RPMI8226 (cell line): ENCODE results near the gene NPSR1.

Experiments used
- DNase-seq: peaks from one replicate; pipeline ENCODE4 v3.0.0-alpha.2; 2015

Gene NPSR1

DNA sequence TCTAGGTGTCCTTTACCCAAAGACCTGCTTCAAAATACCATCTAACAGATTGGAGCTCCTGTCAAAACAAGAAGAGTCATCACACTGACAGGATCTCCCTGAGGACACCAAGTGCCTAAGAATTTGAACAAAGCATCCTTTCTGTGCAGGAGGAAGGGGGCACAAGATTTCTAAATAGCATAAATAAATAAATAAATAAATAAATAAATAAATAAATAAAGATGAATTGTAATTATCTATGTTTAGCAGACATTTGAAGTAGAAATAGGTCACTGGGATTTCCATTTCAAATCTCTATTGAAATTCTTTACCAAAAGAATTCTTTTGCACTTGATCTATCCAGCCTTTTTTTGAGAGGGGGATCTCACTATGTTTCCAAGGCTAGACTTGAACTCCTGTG, 65.3 kb downstream of the NPSR1 start:
- DNase-seq = no peak

DNA sequence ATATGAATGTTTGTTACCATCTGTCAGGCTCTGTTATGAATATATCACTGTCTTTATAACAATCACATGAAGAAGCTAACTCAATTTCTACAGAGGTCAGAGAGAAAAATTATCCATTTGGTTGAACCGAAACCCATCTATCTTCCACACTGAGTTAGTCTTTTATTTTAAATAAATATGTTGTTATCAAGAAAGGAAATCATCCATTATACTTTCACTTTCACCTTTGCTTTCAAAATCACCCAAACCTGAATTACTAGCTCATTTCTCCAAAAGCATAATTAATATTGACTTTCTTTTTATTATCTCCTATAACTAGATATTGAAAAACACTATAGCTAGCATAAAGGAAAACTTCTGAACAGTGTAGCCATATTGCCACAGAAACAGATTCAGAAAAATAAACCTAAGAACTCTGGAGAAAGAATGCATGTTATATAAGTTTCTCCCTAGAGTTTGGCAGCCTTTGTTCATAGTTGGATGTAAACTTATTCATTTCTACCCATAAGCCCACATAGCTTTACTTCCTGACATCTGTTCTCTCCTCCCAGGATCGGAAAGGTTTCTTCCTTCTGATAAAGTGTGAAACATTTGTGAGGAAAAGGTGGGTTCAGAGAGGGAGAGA, 66.0 kb downstream of the NPSR1 start:
- DNase-seq = no peak

DNA sequence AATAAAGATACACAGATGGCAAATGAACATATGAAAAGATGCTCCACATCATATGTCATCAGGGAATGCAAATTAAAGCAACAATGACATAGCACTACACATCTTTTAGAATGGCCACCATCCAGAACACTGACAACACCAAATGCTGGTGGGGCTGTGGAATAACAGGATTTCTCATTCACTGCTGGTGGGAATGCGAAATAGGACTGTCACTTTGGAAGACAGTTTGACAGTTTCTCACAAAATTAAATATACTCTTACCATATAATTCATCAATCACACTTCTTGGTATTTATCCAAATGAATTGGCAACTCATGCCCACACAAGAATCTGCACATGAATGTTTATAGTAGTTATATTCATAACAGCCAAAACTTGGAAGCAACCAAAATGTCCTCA, 68.2 kb downstream of the NPSR1 start:
- DNase-seq = no peak

DNA sequence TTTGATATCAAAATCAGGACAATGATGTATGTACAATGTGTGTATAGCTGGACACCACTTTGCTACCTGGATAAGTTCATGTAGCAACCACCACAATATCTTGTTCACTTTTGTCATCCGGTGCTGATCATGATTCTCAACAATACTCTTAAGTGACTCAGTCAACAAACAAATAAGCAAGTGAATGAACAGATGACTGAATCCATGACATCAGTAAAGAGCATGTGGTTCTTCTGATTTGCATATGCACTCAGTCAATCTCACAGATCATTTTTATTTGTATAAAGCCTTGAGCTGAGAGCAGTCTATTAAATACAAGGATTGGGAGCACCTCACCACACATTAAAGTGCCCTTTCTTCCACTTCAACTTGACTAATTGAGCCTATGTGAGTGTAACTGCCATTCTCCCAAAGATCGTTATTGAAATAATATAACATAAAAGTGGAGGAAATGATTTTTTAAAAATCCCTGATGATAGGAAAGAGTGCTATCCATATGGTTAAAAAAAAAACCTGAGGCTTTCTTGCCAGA, 69.5 kb downstream of the NPSR1 start:
- DNase-seq = no peak

DNA sequence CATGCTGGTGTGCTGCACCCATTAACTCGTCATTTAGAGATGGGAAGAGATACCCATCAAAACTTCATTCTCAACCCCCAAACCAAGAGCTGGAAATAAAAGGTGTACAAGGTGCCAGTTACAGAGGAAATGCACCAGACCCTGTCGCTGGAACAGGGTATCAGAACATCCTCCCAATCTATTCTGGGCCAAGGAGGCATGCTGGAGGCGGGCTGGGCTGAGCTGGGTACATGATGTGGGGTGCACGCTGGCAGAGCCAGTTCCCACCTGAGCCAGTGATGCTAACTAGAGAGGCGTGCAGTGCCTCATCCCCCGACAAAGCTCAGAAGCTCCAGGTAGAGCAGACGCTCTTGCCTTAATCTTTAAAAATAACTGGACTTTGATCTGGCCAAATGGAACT, 70.1 kb downstream of the NPSR1 start:
- DNase-seq = no peak

GRCh38 chr7:34734771-34735170, 76.8 kb downstream of the NPSR1 start:
- peak; percentile 64 for DNase-seq

DNA sequence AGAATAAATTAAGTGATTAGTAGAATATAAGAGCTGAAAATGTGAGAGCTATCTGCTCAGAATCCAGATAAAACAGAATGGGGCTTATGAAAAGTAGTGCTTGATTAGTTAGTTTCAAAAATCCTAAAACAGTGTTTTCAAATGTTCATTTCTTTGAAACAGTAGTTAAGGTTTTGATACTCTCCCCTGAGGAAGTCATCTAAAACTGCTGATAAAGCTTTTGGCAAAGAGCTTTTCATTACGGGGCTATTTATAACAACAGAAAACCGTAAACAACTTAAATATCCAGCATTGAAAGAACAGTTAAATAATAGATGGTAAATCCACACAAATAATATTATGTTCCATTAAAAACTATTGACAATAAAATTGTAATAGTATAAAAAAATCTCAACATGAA, 77.5 kb downstream of the NPSR1 start:
- DNase-seq = peak; percentile 78

DNA sequence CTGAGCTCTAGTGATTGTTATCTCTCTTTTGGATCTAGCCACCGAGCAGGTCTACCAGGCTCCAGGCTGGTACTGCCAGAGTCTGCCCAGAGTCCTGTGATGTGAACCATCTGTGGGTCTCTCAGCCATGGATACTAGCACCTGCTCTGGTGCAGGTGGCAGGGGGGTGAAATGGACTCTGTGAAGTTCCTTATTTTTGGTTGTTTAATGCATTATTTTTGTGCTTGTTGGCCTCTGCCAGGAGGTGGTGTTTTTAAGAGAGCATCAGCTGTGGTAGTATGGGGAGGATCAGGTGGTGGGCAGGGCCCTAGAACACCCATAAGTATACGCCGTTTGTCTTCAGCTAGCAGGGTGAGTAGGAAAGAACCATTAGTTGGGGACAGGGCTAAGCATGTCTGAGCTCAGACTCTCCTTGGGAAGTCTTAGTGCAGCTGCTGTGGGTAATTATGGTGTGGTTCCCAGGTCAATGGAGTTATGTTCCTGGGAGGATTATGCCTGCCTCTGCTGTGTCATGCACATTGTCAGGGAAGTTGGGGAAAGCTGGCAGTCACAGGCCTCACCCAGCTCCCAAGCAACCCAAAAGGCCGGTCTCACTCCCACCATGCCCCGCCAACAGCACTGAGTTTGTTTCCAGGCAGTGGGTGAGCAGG, 81.8 kb downstream of the NPSR1 start:
- peak; percentile 92 for DNase-seq

GRCh38 chr7:34740840-34741239, 82.8 kb downstream of the NPSR1 start:
- DNase-seq = no peak

DNA sequence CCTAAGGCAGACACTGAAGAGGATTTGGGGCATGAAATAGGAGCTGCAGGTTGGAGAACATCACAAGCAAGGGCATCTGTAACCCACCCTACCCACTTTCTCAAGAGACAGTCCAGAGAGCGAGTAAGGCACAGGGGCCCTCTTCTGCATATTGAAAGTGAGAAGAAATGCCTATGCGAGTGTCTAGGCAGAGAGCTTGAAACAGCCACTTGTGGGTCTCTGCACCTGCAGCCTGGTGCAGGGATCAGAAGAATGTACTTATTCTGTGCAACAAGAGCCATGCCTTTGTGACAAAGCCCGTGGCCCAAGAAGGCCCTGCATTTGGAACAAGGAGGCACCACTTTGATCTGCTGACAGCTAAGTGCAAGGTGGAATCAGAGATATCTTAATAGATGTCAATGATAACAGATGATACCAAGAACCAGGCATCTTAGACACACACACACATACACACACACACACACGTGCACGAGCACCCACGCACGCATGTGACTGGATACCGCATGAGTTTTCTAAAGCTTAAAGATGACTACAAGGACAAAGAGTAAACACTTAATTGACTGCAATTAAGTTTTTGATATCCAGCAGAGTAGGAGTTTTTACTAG, 89.3 kb downstream of the NPSR1 start:
- peak; percentile 81 for DNase-seq

DNA sequence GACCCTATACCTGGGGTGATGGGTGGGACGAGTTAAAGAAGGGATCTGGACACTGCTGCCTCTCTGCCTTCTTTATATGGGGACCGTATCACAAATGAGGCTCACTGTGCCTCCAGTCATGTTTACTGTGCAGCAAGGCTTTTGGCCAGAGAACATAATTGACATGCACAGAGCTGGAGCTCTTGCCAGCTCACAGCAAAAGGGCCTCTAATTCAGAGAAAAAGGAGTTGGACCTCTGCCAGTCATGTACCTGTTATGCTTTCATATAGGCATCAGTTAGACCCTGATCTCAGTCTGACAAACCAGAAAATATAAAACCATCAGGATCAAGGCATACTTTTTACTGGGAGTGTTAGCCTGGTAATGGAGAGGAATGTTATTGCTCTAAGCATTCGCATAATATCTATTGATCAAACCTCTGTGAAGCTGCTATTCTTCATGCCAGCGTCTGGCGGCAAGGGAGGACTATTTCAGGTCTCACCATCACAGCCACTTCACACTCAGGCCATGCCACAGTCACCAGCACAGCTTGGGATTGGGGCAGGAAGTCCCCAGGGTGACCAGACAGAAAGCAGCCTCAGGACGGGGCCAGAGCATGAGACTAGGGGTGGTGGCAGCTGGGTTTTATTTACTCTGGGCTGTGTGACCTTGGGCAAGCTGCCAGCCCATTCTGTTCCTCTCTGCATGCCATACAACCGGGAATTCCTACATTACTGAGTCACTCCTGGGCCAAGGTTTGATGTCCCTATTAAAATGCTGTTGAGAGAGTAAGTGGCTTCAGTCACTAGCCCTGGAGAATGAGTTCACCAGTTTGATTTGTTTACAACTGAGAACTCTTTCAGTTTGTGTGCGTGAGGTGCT, 90.1 kb downstream of the NPSR1 start:
- peak; percentile 94 for DNase-seq

DNA sequence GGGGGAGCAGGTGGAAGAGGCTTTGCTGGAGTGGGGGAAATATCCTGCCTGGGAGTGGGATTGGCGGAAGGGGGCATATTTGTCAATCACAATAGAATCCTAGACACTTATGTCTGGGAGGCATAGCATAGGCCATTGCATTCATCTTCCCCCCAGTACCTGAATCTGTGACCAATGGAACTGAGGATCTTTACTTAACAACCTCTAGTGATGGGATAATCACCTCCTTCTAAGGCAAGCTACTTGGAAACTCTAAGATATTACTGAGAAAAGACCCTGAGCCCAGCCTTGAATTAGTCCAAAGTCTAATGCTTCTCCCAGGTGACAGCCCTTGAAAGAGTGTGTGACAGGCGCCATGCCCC, 90.7 kb downstream of the NPSR1 start:
- DNase-seq = no peak

GRCh38 chr7:34749446-34749845, 91.4 kb downstream of the NPSR1 start:
- DNase-seq = no peak

DNA sequence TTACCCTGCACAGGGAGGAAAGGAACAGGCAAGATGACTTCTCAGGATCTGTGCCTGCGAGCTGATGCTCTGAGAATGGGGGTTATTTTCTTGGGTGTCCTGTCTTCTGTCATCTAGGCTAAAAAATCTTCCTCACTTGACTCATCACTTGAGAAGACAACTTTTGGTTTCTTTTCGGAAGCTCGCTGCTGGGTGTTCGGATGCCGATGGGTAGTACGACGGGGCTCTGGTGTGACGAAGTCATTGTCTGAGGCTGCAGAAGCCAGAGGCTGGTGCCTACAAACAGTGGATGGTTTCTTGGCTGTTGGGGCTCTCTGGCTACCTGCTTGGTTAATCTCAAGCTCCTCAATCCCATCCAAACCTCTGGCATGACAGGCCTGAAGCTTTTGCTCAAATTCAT, 92.2 kb downstream of the NPSR1 start:
- DNase-seq = peak; percentile 57

DNA sequence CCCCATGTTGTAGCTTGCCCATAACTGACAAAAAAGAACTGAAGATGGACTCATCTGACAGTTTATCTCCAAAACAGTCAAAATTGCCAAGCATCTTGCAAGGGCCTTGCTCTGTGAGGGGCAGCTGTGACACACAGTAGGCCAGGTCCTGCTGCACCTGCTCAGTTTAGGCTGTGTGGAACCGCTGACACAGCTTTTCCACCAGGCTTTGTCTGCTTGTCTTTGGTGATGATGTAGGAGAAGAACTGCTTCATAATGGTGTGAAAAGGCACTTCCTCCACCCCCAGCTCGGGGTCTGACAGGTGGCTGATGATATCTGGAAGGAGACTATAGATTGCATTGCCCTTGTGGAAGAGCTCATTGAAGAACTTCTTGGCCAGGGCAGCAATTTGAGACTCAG, 92.6 kb downstream of the NPSR1 start:
- peak; percentile 63 for DNase-seq

DNA sequence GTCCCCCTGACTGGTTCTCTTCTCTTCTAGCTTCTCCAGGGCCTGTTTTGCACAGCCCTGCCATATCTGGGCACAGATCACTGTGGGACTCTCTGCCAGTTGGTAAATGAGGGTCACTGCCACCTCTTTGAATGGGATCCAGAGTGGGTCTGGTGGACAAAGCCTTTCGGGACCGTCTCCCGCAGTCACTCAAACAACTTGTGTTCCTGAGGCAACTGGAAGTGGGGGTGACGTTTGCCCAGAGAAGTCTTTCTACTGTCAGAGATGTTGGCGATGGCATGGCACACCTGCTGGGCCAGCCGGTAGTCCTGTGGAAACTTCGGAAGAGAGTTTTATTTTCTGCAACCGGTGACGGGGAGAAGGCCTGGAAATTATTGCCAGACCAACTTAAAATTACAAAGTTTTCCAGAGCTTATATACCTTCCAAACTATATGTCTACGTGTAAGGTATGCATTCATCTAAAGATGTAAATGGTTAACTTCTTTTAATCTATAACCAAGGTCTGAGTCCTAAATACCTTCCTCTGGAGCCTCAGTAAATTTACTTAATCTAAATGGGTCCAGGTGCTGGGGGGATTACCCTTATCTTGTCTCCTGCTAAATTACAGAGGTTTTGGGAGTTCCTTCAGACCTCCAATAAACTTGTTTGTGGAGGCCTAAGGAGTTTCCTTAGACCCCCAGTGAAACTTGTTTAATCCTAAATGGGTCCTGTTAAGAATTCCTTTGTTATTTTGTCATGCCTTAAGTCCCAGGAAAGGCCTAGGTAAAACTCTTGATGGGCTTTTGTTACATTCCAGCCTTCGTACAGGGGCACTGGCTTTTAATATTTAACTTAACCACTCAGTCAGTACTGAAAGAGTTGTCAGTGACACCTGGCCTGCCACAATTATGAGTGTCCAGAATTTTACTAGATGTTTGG, 94.0 kb downstream of the NPSR1 start:
- no peak for DNase-seq

DNA sequence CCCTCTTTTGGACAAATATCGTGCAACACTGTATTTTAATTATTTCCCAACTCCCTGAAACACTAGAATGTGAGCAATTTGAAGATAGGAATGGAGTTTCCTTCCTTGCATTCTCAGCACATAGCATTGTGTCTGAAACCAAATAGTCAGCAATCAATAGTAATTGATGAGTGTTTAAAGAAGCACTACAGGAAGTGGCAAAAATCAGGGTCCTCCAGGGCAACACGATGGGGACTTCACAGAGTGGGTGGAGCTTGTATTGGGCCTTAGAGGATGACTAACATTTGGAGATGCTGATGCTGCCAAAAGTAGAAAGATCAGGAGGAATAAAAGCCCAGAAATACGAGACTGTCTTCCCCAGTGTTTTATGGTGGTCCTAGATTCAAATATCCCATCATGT, 94.9 kb downstream of the NPSR1 start:
- no peak for DNase-seq

DNA sequence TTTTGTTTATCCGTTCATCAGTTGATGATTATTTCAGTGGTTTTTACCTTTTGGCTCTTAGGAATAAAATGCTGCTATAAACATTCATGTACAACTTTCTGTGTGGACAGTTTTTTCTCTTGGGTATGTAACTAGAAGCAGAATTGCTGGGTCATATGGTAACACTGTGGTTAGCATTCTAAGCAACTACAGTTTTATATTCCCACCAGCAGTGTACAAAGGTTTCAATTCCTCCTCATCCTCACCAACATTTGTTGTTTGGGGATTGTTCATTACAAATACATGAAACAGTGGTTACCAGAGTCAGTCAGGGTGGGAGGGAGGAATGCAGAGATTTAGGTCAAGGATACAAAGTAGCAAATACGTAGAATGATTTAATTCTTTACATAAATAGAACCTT, 97.0 kb downstream of the NPSR1 start:
- peak; percentile 83 for DNase-seq

GRCh38 chr7:34756025-34756437, 98.0 kb downstream of the NPSR1 start:
- peak; percentile 84 for DNase-seq

- peak; percentile 51 for DNase-seq
Observed at GRCh38 chr7:34756691-34757090, 98.7 kb downstream of the NPSR1 start.

- no peak for DNase-seq
Observed at GRCh38 chr7:34757570-34758110, 99.6 kb downstream of the NPSR1 start.

DNA sequence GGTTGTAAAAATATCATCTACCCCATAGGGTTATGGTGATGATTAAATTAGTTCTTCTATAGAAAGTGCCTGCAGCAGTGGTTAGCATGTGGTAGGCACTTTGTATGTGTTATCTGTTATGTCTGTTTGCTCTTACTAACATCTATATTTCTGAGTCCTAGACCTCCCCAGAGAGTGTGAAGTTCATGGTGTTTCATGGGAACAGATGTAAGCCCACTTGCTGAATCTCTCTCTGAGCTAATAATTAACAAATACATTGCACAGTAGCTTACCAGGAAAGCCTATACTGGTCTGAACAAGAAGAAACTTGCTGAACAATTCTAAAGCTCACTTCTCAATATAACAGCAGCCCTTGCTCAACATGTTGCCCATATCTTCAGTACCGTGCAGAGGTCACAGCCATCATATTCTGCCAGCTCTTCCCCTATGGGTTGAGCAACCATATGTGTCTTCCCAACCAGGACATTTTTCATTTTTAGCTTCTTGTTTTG, 100.1 kb downstream of the NPSR1 start:
- DNase-seq = no peak
